H1 (cell line): ENCODE data around the gene PRADC1. TPM values are rescaled to one million over a fixed set of nuclear protein-coding genes. Genes with fewer than 3 reads are reported as not detected.
A peak's percentile ranks its signal among the peaks of the same experiment; 100 is the strongest.

Experiments used
- CHD7 ChIP-seq: fragments of 300-600 bp; sonication (generic); IDR thresholded peaks from 2 replicates; pipeline ENCODE4 v1.7.1; 2012; ENCODE audit warnings: low read length, moderate library complexity, mild to moderate bottlenecking, inconsistent platforms; ENCODE audit not compliant: insufficient replicate concordance
- POLR2AphosphoS5 ChIP-seq: IDR thresholded peaks from 2 replicates; pipeline ENCODE4 v1.6.1; 2011; ENCODE audit warnings: low read depth, low read length
- polyA plus RNA-seq, 7 experiments: library from polyadenylated mRNA; depleted of rRNA in 3 of 7; stranded (reverse) in 5 of 7; unstranded in 2 of 7; fragments of >200 nt in 5 of 7; fragments of 200-250 nt in 2 of 7; gene quantifications; 1 replicate in 5 of 7; 2 replicates in 1 of 7; 4 replicates in 1 of 7; pipeline versions ENCODE4 v1.2.1 to v1.2.3, GENCODE V29; 2011 to 2013; ENCODE audit warnings: missing spikeins in 2 of 7, mixed read lengths in 2 of 7
- total RNA-seq: library from RNA; stranded (reverse); fragmentation: NEBNext Ultra II Directional; extraction: Animal tissue kit (Norgen Biotek cat#: 25700); gene quantifications from 2 replicates; pipeline ENCODE4 v1.2.1, GENCODE V29; 2021

Gene PRADC1
- total and polyA plus RNA-seq, 2 of the 8 experiments (the other 6 are each of a cell fraction or from before 2014, with no cell fraction given) = 8.9 to 13.1 TPM

DNA sequence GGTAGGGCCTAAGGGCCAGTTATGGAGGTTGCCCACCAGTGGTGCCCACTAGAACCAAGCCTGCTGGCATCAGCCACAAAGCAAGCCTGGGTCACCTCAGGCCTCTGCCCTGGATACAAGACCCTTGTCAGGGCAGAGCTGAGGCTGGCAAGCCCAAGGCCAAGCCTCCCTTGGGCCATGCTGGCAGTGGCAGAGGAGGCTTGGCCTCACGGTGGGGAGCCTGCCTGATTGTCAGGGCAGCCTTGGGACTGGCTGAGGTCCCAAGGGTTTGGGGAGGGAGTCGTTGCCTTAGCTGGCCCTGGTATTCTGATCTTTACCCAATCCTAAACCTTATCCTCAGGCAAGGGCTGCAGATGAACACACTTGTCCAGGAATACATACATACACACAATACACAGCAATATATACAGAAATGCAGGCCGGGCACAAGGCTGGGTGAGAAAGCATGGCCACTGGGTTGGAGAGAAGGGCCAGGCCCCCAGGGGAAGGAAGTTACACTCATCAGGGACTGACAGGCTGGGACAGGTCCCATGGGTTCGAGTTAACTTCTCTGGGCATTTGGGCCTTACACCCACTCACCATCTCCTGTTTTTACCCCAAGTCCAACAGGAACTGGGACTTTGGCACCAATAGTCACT lies 22.1 kb upstream of the PRADC1 start (continued):
- TF ChIP-seq CHD7 (no peak), POLR2AphosphoS5 (0 out of 2 replicates have a peak, but pooled peaks have one; percentile 66)
